ENCODE measurements around the gene STK32A.

- TF ChIP-seq, protein P1, sequence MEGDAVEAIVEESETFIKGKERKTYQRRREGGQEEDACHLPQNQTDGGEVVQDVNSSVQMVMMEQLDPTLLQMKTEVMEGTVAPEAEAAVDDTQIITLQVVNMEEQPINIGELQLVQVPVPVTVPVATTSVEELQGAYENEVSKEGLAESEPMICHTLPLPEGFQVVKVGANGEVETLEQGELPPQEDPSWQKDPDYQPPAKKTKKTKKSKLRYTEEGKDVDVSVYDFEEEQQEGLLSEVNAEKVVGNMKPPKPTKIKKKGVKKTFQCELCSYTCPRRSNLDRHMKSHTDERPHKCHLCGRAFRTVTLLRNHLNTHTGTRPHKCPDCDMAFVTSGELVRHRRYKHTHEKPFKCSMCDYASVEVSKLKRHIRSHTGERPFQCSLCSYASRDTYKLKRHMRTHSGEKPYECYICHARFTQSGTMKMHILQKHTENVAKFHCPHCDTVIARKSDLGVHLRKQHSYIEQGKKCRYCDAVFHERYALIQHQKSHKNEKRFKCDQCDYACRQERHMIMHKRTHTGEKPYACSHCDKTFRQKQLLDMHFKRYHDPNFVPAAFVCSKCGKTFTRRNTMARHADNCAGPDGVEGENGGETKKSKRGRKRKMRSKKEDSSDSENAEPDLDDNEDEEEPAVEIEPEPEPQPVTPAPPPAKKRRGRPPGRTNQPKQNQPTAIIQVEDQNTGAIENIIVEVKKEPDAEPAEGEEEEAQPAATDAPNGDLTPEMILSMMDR (IDR thresholded peaks at IDR 0.05) = no peak
- TF ChIP-seq POLR2A (IDR thresholded peaks at IDR 0.05) = no peak
Measured at GRCh38 chr5:147359101-147359500, 124.3 kb downstream of the STK32A start.
